Measurements from ENCODE around the gene ZNF70. TPM values are rescaled to one million over a fixed set of nuclear protein-coding genes. Genes with fewer than 3 reads are reported as not detected.
A peak's percentile ranks its signal among the peaks of the same experiment; 100 is the strongest.

The ZNF70 gene
- total RNA-seq, result 1 to 10 TPM; 5.9 to 8.8 TPM

GRCh38 chr22:23750714-23751440 lies at the start of gene ZNF70:
Gene ZNF70 (minus strand): TSS chr22:23751112. CDS start chr22:23745140, 5,972 bp downstream.
- Mint-ChIP-seq H3K27me3 (no peaks in the 10 kb centered on the region), H3K36me3 (no peaks in the 10 kb centered on the region)
- peak; percentile 99 for ATAC-seq

GRCh38 chr22:23796461-23796860 lies 45.5 kb upstream of the ZNF70 start:
- no peaks in the 10 kb centered on the region for H3K9me3 Mint-ChIP-seq
- no peaks in the 10 kb centered on the region for H3K27me3 Mint-ChIP-seq
- DNase-seq (ENCODE audit: low spot score) (no peak), ATAC-seq (no peak)
- peaks cover 10 to 17% of the 10 kb centered on the region in 2 donors for H3K4me1 Mint-ChIP-seq (ENCODE audit: low read depth in 2 of 2)
- H3K36me3 Mint-ChIP-seq, result peaks cover 9% of the 10 kb centered on the region
- H3K4me3 Mint-ChIP-seq, result no peak overlapping the region
- no peak overlapping the region for H3K27ac Mint-ChIP-seq

More at GRCh38 chr22:23750714-23751440, at the start of gene ZNF70:
- peak within 1 kb of the TSS; percentile 68 to 72 for H3K27ac Mint-ChIP-seq
- peak; percentile 91 for DNase-seq (ENCODE audit: low spot score)
- H3K4me1 Mint-ChIP-seq (ENCODE audit: low read depth in 2 of 2), result peaks cover 12% of the 10 kb centered on the region in 2 donors
- no peaks in the 10 kb centered on the region for H3K9me3 Mint-ChIP-seq
- peak within 1 kb of the TSS; percentile 87 for H3K4me3 Mint-ChIP-seq

GRCh38 chr22:23793326-23793725 lies 42.4 kb upstream of the ZNF70 start:
- Mint-ChIP-seq H3K27ac (peak overlapping the region in 1 of 2 donors; percentile 49), H3K4me1 (ENCODE audit: low read depth in 2 of 2) (peaks cover 16 to 26% of the 10 kb centered on the region in 2 donors), H3K4me3 (no peak overlapping the region), H3K27me3 (no peaks in the 10 kb centered on the region), H3K36me3 (peaks cover 4% of the 10 kb centered on the region), H3K9me3 (no peaks in the 10 kb centered on the region)
- no peak for DNase-seq (ENCODE audit: low spot score)
- no peak for ATAC-seq

GRCh38 chr22:23791738-23792645 lies 41.1 kb upstream of the ZNF70 start:
- Mint-ChIP-seq H3K4me1 (ENCODE audit: low read depth in 2 of 2) (peaks cover 23 to 26% of the 10 kb centered on the region in 2 donors), H3K36me3 (peaks cover 4% of the 10 kb centered on the region), H3K9me3 (no peaks in the 10 kb centered on the region), H3K27ac (no peak overlapping the region), H3K27me3 (no peaks in the 10 kb centered on the region), H3K4me3 (no peak overlapping the region)
- no peak for DNase-seq (ENCODE audit: low spot score)
- no peak for ATAC-seq

- no peak overlapping the region for H3K4me3 Mint-ChIP-seq
- no peak for DNase-seq (ENCODE audit: low spot score)
- H3K4me1 Mint-ChIP-seq (ENCODE audit: low read depth in 2 of 2), result peaks cover 29% of the 10 kb centered on the region in 2 donors
- no peak for ATAC-seq
- no peaks in the 10 kb centered on the region for H3K27me3 Mint-ChIP-seq
- no peaks in the 10 kb centered on the region for H3K9me3 Mint-ChIP-seq
- no peak overlapping the region for H3K27ac Mint-ChIP-seq
- H3K36me3 Mint-ChIP-seq, result peaks cover 4% of the 10 kb centered on the region
Measured at GRCh38 chr22:23790819-23791737, 40.2 kb upstream of the ZNF70 start.

- Mint-ChIP-seq H3K4me1 (ENCODE audit: low read depth in 2 of 2) (peaks cover 29 to 30% of the 10 kb centered on the region in 2 donors), H3K4me3 (no peak overlapping the region), H3K36me3 (peaks cover 4% of the 10 kb centered on the region), H3K27ac (no peak overlapping the region), H3K27me3 (no peaks in the 10 kb centered on the region), H3K9me3 (no peaks in the 10 kb centered on the region)
- DNase-seq (ENCODE audit: low spot score) (no peak), ATAC-seq (no peak)
Measured at GRCh38 chr22:23789638-23790037, 38.7 kb upstream of the ZNF70 start.

GRCh38 chr22:23789121-23789520 lies 38.2 kb upstream of the ZNF70 start:
- Mint-ChIP-seq H3K27ac (peak overlapping the region in 1 of 2 donors; percentile 17), H3K27me3 (no peaks in the 10 kb centered on the region), H3K9me3 (no peaks in the 10 kb centered on the region), H3K4me1 (ENCODE audit: low read depth in 2 of 2) (peaks cover 33 to 35% of the 10 kb centered on the region in 2 donors), H3K4me3 (peak overlapping the region; percentile 15), H3K36me3 (peaks cover 4% of the 10 kb centered on the region)
- no peak for ATAC-seq
- DNase-seq (ENCODE audit: low spot score), result no peak

GRCh38 chr22:23787910-23788309 lies 37.0 kb upstream of the ZNF70 start:
- Mint-ChIP-seq H3K4me3 (peak overlapping the region; percentile 93), H3K27ac (peak overlapping the region; percentile 79 to 87), H3K36me3 (no peaks in the 10 kb centered on the region), H3K4me1 (ENCODE audit: low read depth in 2 of 2) (peaks cover 29 to 31% of the 10 kb centered on the region in 2 donors), H3K27me3 (no peaks in the 10 kb centered on the region), H3K9me3 (no peaks in the 10 kb centered on the region)
- DNase-seq (ENCODE audit: low spot score) (no peak), ATAC-seq (no peak)

GRCh38 chr22:23787600-23787896 lies 36.6 kb upstream of the ZNF70 start:
- no peaks in the 10 kb centered on the region for H3K27me3 Mint-ChIP-seq
- peak overlapping the region; percentile 79 to 87 for H3K27ac Mint-ChIP-seq
- ATAC-seq, result no peak
- no peaks in the 10 kb centered on the region for H3K36me3 Mint-ChIP-seq
- H3K4me1 Mint-ChIP-seq (ENCODE audit: low read depth in 2 of 2), result peaks cover 25 to 27% of the 10 kb centered on the region in 2 donors
- no peaks in the 10 kb centered on the region for H3K9me3 Mint-ChIP-seq
- H3K4me3 Mint-ChIP-seq, result peak overlapping the region; percentile 93
- no peak for DNase-seq (ENCODE audit: low spot score)

- DNase-seq (ENCODE audit: low spot score) (peak; percentile 90), ATAC-seq (peak; percentile 90 to 95)
- Mint-ChIP-seq H3K36me3 (no peaks in the 10 kb centered on the region), H3K4me1 (ENCODE audit: low read depth in 2 of 2) (peaks cover 20 to 26% of the 10 kb centered on the region in 2 donors), H3K4me3 (peak within 1 kb of the TSS; percentile 93), H3K9me3 (no peaks in the 10 kb centered on the region), H3K27me3 (no peaks in the 10 kb centered on the region), H3K27ac (peak within 1 kb of the TSS; percentile 79 to 92)
Measured at GRCh38 chr22:23786752-23787599, 36.1 kb upstream of the ZNF70 start, which contains the start of gene SMARCB1. Gene SMARCB1 (plus strand): TSS chr22:23786966. CDS start chr22:23787170, 204 bp downstream.

- no peaks in the 10 kb centered on the region for H3K36me3 Mint-ChIP-seq
- ATAC-seq (no peak), DNase-seq (ENCODE audit: low spot score) (no peak)
- H3K27me3 Mint-ChIP-seq, result no peaks in the 10 kb centered on the region
- H3K27ac Mint-ChIP-seq, result peak overlapping the region; percentile 79 to 92
- no peaks in the 10 kb centered on the region for H3K9me3 Mint-ChIP-seq
- peaks cover 20 to 26% of the 10 kb centered on the region in 2 donors for H3K4me1 Mint-ChIP-seq (ENCODE audit: low read depth in 2 of 2)
- peak overlapping the region; percentile 93 for H3K4me3 Mint-ChIP-seq
Measured at GRCh38 chr22:23786261-23786710, 35.4 kb upstream of the ZNF70 start.

- no peak overlapping the region for H3K4me3 Mint-ChIP-seq
- H3K27me3 Mint-ChIP-seq, result no peaks in the 10 kb centered on the region
- H3K4me1 Mint-ChIP-seq (ENCODE audit: low read depth in 2 of 2), result peaks cover 12 to 20% of the 10 kb centered on the region in 2 donors
- ATAC-seq (no peak), DNase-seq (ENCODE audit: low spot score) (no peak)
- no peaks in the 10 kb centered on the region for H3K9me3 Mint-ChIP-seq
- H3K36me3 Mint-ChIP-seq, result no peaks in the 10 kb centered on the region
- peak overlapping the region in 1 of 2 donors; percentile 8 for H3K27ac Mint-ChIP-seq
Measured at GRCh38 chr22:23784215-23784732, 33.4 kb upstream of the ZNF70 start.
